Measurements from ENCODE around the gene CRIP3. TPM values are rescaled to one million over a fixed set of nuclear protein-coding genes. Genes with fewer than 3 reads are reported as not detected.
"Not testable (repeated sequence)": the region's sequence is repeated elsewhere in the genome, so short reads cannot be mapped to it uniquely, and the experiment has no call there.

CRIP3 gene, protein sequence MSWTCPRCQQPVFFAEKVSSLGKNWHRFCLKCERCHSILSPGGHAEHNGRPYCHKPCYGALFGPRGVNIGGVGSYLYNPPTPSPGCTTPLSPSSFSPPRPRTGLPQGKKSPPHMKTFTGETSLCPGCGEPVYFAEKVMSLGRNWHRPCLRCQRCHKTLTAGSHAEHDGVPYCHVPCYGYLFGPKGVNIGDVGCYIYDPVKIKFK
- total RNA-seq (1 to 10 TPM; 1.3 to 4.2 (median 2.8) TPM), total RNA-seq (0 to 1.1 (median 0.34) reads per million in 29 experiments)
- 2.5 TPM for total RNA-seq (2013)

GRCh38 chr6:43308101-43308989, at the start of gene CRIP3:
TSS of gene CRIP3 (minus strand) at chr6:43308826. CDS start at chr6:43308792, 34 bp downstream.
- H3K27ac Mint-ChIP-seq = peak within 1 kb of the TSS in 1 of 2 donors; percentile 31
- peak within 1 kb of the TSS; percentile 54 to 55 for H3K4me3 ChIP-seq (ENCODE audit: control insufficient read depth in 1 of 2, extremely low read depth in 1 of 2, low read length in 1 of 2)
- ChIA-PET POLR2A (interaction anchor here (0.6 kb wide), 2 partner anchors 10 to 70 kb away, joined by 3 to 4 read pairs; no protein-coding TSS in a partner anchor), CTCF (interaction anchor here (0.6 to 1.4 kb wide), 8 partner anchors 25 to 303 kb away, joined by 3 to 12 read pairs (median 5); partner anchors contain the start of gene ZNF318 (in 1 of the 2))
- ATAC-seq (replicated peaks in 1 of 4) = peak; percentile 84 to 88 (median 87)
- no peaks in the 10 kb centered on the region for H3K9me3 ChIP-seq
- H3K4me1 Mint-ChIP-seq = peaks cover 10 to 18% (median 13%) of the 10 kb centered on the region in 3 donors
- H3K27me3 ChIP-seq (replicated peaks in 1 of 2; ENCODE audit: control insufficient read depth in 2 of 2, extremely low read depth in 1 of 2, insufficient read depth in 2 of 2, low read length in 1 of 2) = peaks cover 0 to 18% of the 10 kb centered on the region in 2 experiments
- H3K27me3 Mint-ChIP-seq = peaks cover 0 to 2% of the 10 kb centered on the region in 2 donors
- DNase-seq = peak in 34 of 35 experiments; percentile 18 to 65 (median 42)
- no peak within 1 kb of the TSS for H3K27ac ChIP-seq (ENCODE audit: low read length)
- no peaks in the 10 kb centered on the region for H3K36me3 Mint-ChIP-seq
- H3K4me1 ChIP-seq (ENCODE audit: control insufficient read depth in 1 of 2, extremely low read depth in 1 of 2, insufficient read depth in 2 of 2, low read length in 2 of 2) = peaks cover 0 to 17% of the 10 kb centered on the region in 2 experiments
- 12% methylated on average over 33 of the region's 39 CpGs for WGBS (ENCODE audit: insufficient coverage)
- no peaks in the 10 kb centered on the region for H3K9me3 Mint-ChIP-seq
- H3K4me3 Mint-ChIP-seq = peak within 1 kb of the TSS; percentile 78 to 80 (median 79)
- H3K36me3 ChIP-seq (ENCODE audit: control insufficient read depth in 2 of 2, extremely low read depth in 1 of 2, insufficient read depth in 1 of 2, low read length in 1 of 2) = no peaks in the 10 kb centered on the region

DNA sequence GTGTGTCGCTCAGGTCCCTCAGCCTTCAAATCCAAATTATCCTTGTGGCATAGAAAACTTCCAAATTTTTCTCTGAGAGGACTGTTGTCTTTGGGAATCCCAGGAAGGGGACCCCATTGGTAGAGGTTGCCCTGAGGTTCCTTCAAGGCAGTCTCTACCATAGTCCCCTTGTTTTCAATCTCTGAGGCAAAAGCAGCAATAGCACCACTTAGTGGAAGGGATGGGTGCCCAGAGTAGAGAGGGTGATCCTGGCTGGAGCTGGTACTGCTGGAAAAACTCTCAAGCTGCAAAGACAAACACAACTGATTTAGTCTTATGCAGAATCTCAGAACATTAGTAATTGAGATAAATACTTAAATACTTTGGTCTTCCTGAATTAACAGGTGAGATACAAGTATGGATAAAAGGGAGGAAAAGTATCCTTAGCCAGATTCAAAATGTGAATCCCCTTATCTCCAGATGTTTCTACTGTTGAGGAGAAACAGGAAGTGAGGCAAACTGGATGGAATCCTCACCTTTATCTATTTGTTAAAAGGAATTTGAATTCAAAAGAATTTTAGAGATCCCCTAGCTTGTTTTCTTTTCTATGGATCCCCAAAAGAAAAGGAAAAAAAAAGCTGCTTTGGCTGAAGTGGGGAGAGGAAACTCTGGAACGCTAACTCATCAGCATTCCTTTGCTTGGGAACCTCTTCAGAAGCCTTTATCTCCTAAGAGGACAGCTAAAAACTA, 47.4 kb upstream of the CRIP3 start:
- ATAC-seq (replicated peaks in 1 of 4) (no peak), DNase-seq (no peak)
- Histone ChIP-seq H3K9me3 (no peaks in the 10 kb centered on the region), H3K4me3 (ENCODE audit: control insufficient read depth in 1 of 2, extremely low read depth in 1 of 2, low read length in 1 of 2) (no peak overlapping the region), H3K27me3 (replicated peaks in 1 of 2; ENCODE audit: control insufficient read depth in 2 of 2, extremely low read depth in 1 of 2, insufficient read depth in 2 of 2, low read length in 1 of 2) (no peaks in the 10 kb centered on the region), H3K4me1 (ENCODE audit: control insufficient read depth in 1 of 2, extremely low read depth in 1 of 2, insufficient read depth in 2 of 2, low read length in 2 of 2) (no peaks in the 10 kb centered on the region), H3K27ac (ENCODE audit: low read length) (no peak overlapping the region), H3K36me3 (ENCODE audit: control insufficient read depth in 2 of 2, extremely low read depth in 1 of 2, insufficient read depth in 1 of 2, low read length in 1 of 2) (peaks cover 0 to 65% of the 10 kb centered on the region in 2 donors)
- Mint-ChIP-seq H3K27me3 (no peaks in the 10 kb centered on the region), H3K4me1 (peaks cover 0 to 13% (median 8%) of the 10 kb centered on the region in 3 donors), H3K9me3 (no peaks in the 10 kb centered on the region), H3K27ac (no peak overlapping the region), H3K36me3 (peaks cover 60% of the 10 kb centered on the region), H3K4me3 (no peak overlapping the region)
- ChIA-PET CTCF (interaction anchor here in 1 of 2 donors (0.7 kb wide), 1 partner anchor 150 kb away, joined by 3 read pairs; no protein-coding TSS in a partner anchor), POLR2A (no interaction called here)
- no CpG with 5 or more reads among the region's 2 CpGs for WGBS (ENCODE audit: insufficient coverage)

DNA sequence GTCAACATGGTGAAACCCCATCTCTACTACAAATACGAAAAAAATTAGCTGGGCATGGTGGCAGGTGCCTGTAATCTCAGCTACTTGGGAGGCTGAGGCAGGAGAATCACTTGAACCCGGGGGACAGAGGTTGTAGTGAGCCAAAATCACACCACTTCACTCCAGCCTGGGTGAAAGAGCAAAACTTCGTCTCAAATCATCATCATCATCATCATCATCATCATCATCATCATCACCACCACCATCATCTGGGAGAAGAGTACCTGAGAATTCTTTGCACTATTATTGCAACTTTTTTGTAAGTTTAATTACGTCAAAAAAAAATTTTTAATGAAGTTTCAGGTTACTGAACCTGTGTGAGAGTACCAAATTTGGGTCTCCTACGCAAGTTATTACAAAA, 43.3 kb upstream of the CRIP3 start:
- H3K36me3 Mint-ChIP-seq = peaks cover 48% of the 10 kb centered on the region
- H3K27ac ChIP-seq (ENCODE audit: low read length); H3K4me3 ChIP-seq (ENCODE audit: control insufficient read depth in 1 of 2, extremely low read depth in 1 of 2, low read length in 1 of 2); DNase-seq; H3K9me3 ChIP-seq; H3K27me3 Mint-ChIP-seq; H3K4me3 Mint-ChIP-seq; H3K27me3 ChIP-seq (replicated peaks in 1 of 2; ENCODE audit: control insufficient read depth in 2 of 2, extremely low read depth in 1 of 2, insufficient read depth in 2 of 2, low read length in 1 of 2); H3K4me1 Mint-ChIP-seq; ATAC-seq (replicated peaks in 1 of 4); H3K9me3 Mint-ChIP-seq; H3K4me1 ChIP-seq (ENCODE audit: control insufficient read depth in 1 of 2, extremely low read depth in 1 of 2, insufficient read depth in 2 of 2, low read length in 2 of 2); H3K27ac Mint-ChIP-seq: not testable (repeated sequence)
- ChIA-PET CTCF (interaction anchor here in 1 of 2 donors (0.7 kb wide), 1 partner anchor 163 kb away, joined by 3 read pairs; no protein-coding TSS in a partner anchor), POLR2A (interaction anchor here in 1 of 2 donors (0.7 kb wide), 1 partner anchor 241 kb away, joined by 3 read pairs; no protein-coding TSS in a partner anchor)
- peaks cover 0 to 65% of the 10 kb centered on the region in 2 donors for H3K36me3 ChIP-seq (ENCODE audit: control insufficient read depth in 2 of 2, extremely low read depth in 1 of 2, insufficient read depth in 1 of 2, low read length in 1 of 2)
- WGBS (ENCODE audit: insufficient coverage) = 100% methylated on average over 1 of the region's 5 CpGs

DNA sequence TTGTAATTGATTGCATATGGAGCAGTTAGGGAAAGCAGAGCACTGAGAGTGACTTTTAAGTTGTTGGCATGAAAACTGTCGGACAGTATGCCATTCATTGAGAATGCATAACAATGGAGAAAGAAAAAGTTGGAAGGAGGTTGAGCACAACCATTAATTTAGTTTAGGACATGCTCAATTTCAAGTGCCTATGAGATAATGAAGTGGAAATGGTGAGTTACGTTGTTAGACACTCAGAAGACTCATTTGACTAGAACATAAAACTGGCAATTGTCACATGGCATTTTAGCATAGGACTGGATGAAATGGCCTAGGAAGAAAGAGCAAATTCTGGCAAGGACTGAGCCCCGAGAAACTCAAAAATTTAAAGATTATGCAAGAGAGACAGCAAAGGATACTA, 38.8 kb upstream of the CRIP3 start:
- Histone ChIP-seq H3K27me3 (replicated peaks in 1 of 2; ENCODE audit: control insufficient read depth in 2 of 2, extremely low read depth in 1 of 2, insufficient read depth in 2 of 2, low read length in 1 of 2) (no peaks in the 10 kb centered on the region), H3K27ac (ENCODE audit: low read length) (no peak overlapping the region), H3K9me3 (no peaks in the 10 kb centered on the region), H3K4me1 (ENCODE audit: control insufficient read depth in 1 of 2, extremely low read depth in 1 of 2, insufficient read depth in 2 of 2, low read length in 2 of 2) (no peaks in the 10 kb centered on the region), H3K36me3 (ENCODE audit: control insufficient read depth in 2 of 2, extremely low read depth in 1 of 2, insufficient read depth in 1 of 2, low read length in 1 of 2) (peaks cover 5 to 63% of the 10 kb centered on the region in 2 donors), H3K4me3 (ENCODE audit: control insufficient read depth in 1 of 2, extremely low read depth in 1 of 2, low read length in 1 of 2) (no peak overlapping the region)
- ChIA-PET POLR2A (no interaction called here), CTCF (no interaction called here)
- Mint-ChIP-seq H3K4me3 (no peak overlapping the region), H3K27ac (no peak overlapping the region), H3K9me3 (no peaks in the 10 kb centered on the region), H3K36me3 (peaks cover 40% of the 10 kb centered on the region), H3K4me1 (peaks cover 0 to 6% (median 4%) of the 10 kb centered on the region in 3 donors), H3K27me3 (no peaks in the 10 kb centered on the region)
- no peak for ATAC-seq (replicated peaks in 1 of 4)
- WGBS (ENCODE audit: insufficient coverage) = 90% methylated on average over 2 of the region's 3 CpGs
- no peak for DNase-seq

- Mint-ChIP-seq H3K27ac (no peak overlapping the region), H3K4me1 (peaks cover 0 to 5% (median 3%) of the 10 kb centered on the region in 3 donors), H3K9me3 (no peaks in the 10 kb centered on the region), H3K4me3 (no peak overlapping the region), H3K27me3 (no peaks in the 10 kb centered on the region), H3K36me3 (peaks cover 42% of the 10 kb centered on the region)
- Histone ChIP-seq H3K9me3 (no peaks in the 10 kb centered on the region), H3K36me3 (ENCODE audit: control insufficient read depth in 2 of 2, extremely low read depth in 1 of 2, insufficient read depth in 1 of 2, low read length in 1 of 2) (peaks cover 7 to 66% of the 10 kb centered on the region in 2 donors), H3K27me3 (replicated peaks in 1 of 2; ENCODE audit: control insufficient read depth in 2 of 2, extremely low read depth in 1 of 2, insufficient read depth in 2 of 2, low read length in 1 of 2) (no peaks in the 10 kb centered on the region), H3K27ac (ENCODE audit: low read length) (no peak overlapping the region), H3K4me3 (ENCODE audit: control insufficient read depth in 1 of 2, extremely low read depth in 1 of 2, low read length in 1 of 2) (no peak overlapping the region), H3K4me1 (ENCODE audit: control insufficient read depth in 1 of 2, extremely low read depth in 1 of 2, insufficient read depth in 2 of 2, low read length in 2 of 2) (no peaks in the 10 kb centered on the region)
- 80% methylated on average over 3 of the region's 3 CpGs for WGBS (ENCODE audit: insufficient coverage)
- CTCF ChIA-PET = interaction anchor here in 1 of 2 donors (0.6 kb wide), 1 partner anchor 157 kb away, joined by 3 read pairs; no protein-coding TSS in a partner anchor
- DNase-seq (no peak), ATAC-seq (replicated peaks in 1 of 4) (no peak)
- POLR2A ChIA-PET = interaction anchor here in 1 of 2 donors (0.5 to 0.6 kb wide), 3 partner anchors 8 to 128 kb away, joined by 5 read pairs; no protein-coding TSS in a partner anchor
Observed at GRCh38 chr6:43347021-43347420, 38.4 kb upstream of the CRIP3 start.

Data from T-cell (primary cell).